OCI-M2 (cell line): Measurements from ENCODE around the gene ZCCHC14.

Experiments
- DNase-seq: peaks from one replicate; lab custom pipeline; 2025; ENCODE audit not compliant: unreplicated experiment; lab: John Stamatoyannopoulos, UW

The ZCCHC14 gene

DNA sequence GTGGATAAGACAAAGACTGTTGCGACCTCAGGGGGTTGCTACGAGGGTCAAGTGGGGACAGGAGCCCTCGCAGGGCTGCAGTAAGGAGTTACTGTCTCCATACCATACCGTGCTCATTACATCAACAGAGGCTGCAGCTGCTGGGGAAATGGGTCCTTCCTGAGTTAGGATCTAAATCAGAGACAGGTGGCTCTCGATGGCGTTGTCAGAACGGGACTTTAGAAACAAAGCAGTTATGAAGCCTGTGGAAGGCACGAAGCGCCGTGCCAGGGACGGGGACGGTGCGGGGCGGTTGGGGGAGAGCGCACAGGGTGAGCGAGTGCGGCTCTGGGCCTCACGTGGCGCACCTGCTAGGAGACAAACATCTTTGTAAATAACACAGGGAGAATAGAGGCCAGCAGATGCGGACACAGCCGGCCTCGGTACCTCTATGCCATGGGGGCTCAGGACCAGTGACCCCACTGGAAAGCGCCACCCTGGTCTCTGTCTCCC is 34.4 kb downstream of the ZCCHC14 start:
- DNase-seq: no peak

DNA sequence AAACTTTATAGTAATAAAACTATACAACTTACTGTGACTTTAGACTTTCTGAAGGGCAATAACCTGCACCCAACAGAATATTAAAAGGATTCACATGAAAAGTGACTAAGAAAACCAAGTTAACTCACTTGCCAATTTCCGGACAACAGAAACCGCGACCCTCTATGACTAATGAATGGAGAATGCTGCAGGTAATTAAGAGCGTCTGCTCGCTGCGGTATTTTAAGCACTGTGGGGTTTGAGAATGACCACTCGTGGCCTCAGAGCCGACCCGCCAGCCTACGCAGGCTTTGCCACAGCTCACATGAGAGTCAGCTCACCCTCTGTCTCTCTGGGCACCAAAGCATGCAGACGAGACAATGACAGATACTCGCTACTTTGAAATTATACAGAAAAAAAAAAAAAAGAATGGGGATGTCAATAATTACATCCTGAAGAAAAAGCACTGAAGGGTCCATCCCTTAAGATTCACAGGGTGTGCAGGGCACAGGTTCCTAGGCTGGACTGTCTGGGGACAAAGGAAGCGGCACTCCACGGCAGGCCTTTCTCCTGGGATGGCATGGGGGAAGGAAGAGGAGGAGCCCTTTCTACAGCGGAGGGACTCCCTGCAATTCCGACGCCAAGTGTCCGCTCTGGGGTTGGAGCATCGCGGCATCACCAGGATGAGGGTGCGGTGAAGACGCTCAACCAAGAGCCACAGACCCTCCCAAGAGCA is 35.0 kb downstream of the ZCCHC14 start:
- no peak for DNase-seq

DNA sequence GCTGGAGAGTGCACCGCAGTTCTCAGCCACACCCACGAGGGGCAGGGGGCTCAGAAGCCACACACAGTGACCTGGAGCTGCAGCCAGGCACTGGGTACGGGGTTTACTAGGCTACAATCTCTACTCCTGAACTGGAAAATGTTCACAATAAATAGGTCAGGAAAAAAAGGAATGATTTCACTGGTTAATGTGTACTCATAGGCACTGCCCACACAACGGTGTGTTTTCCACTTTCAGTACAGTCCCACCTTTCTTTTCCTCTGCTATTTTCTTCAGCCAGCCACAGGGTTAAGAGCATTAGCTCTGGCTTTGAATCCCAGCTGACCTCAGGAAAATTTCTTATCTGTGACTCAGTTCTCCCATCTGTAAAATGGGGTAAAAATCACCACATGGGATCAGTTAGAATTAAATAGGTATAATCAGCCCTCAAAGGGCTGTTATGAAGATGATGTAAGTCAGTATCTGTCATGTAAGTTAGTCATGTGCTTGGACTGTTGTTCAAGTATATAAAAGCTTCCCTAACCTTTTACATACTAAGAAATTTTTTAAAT is 35.7 kb downstream of the ZCCHC14 start:
- DNase-seq: no peak

DNA sequence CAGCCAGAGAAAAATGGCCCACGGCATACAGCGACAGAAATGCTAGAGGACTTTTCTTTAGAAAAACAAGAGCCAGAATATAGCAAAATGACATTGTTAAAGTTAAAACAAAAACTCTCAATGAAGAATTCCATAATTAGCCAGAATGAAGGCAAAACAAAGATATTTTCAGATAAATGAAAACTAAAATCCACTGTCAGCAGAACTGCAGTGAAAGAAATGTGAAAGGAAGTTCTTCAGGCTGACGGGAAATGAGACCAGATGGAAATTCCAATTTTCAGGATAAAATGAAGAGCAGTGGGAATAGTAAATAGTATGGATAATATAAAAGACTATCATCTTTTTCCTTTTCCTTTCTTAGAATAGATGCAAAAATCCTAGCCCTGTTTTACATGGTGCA is 38.4 kb downstream of the ZCCHC14 start:
- DNase-seq: no peak

DNA sequence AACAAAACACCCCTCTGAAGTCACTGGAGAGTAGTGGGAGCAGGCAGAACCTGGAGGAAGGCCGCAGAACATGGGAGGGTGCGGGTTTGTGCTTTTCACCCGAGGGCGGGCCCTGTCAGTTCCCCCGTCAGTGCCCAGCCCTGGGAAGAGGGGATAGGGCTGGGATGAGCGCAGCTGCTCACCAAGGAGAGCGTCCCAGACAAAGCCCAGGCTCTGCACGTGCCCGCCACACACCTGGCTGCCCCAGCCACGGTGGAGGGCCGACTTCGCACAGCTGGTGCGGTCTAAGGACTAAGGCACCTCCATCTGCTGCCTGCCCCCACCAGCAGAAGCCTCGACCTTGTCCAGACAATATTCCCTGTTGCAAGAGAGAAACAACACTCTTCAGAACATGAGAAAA is 39.5 kb downstream of the ZCCHC14 start:
- no peak for DNase-seq

DNA sequence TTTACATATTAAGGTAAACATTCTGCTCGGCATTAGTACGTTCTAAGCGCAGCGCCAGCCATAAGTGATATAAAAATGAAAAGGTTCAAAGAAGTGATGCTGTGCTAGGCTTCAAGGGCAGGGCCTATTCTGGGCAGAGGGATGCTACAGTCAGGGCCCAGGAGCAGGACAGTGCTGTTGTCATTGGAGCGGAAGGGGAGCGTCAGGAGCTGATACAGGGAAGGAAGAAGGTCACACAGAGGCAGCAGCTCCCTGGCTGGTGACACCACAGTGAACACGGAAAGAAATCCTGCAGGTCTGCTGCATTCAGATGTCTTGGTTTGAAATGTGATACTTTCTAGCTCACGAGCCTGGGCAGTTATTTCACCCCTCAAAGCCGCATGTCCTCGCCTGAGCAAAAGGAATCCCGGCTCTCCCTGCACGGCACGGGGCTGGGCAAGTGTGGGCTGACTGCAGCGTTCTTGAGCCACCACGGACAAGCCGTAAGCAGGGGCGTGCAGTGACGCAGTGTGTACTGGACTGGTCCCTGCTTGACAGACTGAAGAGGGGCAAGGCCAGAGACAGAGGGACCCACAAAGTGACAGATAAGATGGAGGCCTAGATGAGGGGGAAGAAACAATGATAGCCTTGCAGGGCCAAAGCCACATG is 41.1 kb downstream of the ZCCHC14 start:
- no peak for DNase-seq

DNA sequence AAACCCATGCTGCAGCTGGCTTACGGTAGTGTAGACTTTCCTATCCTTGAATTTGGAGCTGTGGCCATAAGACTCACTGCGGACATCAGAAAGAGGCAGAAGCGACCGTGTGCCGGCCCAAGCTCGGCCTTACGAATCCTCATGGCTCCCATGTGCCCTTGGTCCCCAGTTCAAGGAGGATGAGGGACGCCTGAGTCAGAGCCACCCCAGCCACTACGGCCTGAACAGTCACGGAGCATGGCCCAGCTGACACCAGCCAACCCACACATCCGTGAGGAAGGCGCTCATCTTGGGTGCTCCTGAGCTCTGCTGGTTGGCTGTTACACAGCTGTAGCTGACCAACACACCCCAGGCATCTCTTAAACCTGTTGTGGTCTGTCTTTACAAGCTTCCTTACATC is 44.0 kb downstream of the ZCCHC14 start:
- no peak for DNase-seq

DNA sequence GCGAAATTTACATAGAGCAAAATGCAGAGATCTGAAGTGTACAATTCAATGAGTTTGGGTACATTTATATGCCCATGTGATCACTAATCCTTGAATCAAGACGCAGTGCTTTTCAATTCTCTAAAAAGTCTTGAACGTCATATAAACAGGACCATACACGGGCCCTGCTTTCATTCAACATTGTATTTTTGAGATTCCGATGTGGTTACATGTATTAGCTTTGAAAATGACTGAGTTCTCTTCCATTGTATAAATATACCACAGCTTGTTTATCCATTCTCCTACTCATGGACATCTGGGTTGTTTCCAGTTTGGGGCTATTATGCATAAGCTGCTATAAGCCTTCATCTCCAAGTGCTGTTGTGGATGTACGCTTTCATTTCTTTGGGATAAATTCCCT is 45.5 kb downstream of the ZCCHC14 start:
- no peak for DNase-seq

DNA sequence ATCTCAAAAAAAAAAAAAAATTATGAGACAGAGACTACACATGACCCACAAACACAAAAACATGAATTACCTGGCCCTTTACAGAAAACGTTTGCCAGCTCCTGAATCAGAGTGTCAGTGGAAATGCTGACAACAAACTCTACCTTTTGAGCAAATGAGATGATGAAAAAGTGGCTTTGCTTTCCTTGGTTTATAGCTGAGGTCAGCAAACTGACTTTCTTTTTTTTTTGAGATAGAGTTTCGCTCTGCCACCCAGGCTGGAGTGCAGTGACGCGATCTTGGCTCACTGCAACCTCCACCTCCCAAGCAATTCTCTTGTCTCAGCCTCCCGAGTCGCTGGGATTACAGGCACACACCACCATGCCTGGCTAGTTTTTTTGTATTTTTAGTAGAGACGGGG is 46.3 kb downstream of the ZCCHC14 start:
- no peak for DNase-seq

DNA sequence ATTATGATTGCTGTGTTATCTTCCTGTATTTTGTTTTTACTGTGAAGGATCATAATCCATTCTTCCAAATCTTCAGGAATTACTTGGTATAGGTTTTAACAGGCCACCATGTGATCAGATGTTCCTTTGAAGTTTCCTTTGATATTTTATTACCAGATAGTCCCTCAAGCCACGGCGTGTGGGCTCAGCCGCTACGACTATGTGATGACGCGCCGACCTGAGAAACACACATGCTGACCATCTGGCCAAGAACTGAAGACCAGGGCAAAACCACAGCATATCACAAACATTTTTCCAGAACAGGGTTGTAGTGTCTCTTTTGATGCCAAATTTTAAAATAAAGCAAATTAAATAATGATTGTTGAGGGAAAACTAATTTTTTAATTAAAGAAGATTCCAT is 47.3 kb downstream of the ZCCHC14 start:
- no peak for DNase-seq

DNA sequence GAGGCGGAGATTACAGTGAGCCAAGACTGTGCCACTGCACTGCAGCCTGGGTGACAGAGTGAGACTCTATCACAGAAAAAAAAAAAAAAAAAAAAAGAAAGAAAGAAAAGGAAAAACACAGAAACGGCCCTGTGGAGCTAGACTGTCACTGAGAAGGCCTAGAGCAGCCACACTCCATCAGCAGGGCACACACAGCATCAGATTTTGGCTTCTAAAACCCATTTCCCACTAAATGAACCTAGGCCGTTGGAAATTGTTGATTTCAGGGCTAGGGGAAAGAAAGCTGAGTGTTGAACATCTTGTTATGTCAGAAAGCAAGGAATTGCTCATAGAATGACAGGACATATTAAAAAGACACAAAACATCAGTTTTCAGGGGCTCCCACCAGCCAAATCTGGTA is 48.9 kb downstream of the ZCCHC14 start:
- no peak for DNase-seq

DNA sequence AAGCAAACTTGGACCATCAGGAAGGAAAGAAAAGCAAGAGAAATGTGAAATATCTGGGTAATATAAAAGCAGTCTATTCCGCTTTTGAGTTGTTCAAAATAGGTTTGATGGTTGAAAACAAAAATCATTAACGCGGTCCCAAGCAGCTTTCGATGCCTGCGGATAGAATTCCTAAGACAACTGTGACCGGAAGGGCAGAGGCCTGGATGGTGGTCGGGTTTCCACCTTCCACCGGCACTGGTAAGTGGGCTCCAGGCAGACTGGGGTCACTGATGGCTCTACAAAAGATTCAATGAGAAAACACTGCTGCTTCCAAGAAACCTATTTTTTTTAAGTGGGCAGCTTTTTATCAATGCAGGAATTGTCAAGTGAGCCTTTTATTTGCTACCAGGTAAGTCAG is 49.8 kb downstream of the ZCCHC14 start:
- DNase-seq: no peak

DNA sequence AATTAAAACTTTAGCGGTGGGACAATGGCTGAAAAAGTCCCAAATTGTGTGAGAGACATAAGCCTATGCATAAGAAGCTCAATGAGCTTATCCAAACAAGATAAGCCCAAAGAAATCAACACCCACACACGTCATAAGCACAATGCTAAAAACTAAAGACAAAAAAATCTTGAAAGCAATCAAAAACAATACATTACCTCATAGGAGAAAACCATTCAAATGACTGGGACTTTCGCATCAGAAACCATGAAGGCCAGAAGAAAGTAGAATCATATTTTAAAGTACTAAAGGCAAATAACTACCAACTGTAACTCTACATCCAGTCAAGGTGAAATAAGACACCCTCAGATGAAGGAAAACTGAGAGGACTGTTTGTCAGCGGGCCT is 50.2 kb downstream of the ZCCHC14 start:
- DNase-seq: no peak

DNA sequence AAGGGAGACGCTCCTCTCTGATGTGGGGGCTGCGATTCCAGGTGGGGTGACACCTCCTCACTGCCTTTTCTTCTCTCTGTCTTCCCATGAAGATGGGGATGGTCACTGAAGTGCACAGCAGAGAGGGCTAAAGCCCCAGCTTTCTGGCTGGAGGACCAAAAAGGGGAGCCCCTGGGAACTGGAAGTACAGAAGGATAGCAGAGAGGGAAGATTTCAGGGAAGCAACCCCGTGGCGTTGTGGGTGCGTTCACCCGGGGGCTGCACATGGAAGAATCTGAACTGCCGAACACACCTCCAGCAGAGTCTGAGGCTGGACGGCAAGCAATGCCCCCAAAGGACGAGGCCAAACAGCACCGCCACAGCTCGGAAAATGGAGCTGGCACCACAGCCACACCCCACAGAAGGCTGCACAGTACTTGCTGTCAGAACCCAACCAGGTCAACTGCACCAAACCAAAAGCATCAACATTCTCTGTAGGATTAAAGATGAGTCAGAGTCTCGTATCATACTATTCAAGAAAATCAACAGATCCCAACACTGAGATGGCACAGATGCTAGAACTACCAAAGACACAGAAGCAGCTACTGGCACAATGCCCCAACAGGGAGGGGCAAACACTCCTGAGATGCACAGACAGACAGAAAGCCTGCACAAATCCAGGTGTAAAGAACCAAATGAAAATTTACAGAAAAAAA is 50.8 kb downstream of the ZCCHC14 start:
- no peak for DNase-seq

DNA sequence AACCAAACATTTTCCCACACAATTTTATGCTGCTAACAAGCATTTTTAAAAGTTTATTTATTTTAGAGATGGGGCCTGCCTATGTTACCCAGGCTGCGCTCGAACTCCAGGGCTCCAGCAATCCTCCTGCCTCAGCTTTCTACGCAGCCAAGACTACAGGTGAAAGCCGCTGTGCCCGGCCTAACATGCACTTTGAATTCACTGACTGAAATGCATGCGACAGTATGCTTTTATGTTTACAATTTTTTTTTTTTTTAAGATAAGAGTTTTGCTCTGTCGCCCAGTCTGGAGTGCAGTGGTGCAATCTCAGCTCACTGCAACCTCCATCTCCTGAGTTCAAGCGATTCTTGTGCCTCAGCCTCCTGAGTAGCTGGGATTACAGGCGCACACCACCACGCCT is 52.9 kb downstream of the ZCCHC14 start:
- DNase-seq: no peak

DNA sequence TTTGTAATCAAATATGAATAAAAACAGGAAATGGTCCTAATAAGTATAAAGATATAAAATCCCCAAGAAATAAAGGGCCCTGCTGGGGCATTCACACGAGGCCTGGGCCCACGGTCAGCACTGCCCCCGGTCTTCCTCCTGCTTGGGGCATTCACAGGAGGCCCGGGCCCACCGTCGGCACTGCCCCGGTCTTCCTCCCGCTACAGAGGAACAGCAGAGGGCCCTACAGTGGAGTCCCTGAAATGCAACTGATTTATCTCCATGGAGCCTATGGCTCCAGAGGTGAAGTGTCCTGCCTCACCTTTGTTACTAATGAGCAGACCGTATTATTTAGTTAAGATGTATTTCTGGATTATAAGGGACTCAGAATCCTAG is 54.2 kb downstream of the ZCCHC14 start:
- no peak for DNase-seq

DNA sequence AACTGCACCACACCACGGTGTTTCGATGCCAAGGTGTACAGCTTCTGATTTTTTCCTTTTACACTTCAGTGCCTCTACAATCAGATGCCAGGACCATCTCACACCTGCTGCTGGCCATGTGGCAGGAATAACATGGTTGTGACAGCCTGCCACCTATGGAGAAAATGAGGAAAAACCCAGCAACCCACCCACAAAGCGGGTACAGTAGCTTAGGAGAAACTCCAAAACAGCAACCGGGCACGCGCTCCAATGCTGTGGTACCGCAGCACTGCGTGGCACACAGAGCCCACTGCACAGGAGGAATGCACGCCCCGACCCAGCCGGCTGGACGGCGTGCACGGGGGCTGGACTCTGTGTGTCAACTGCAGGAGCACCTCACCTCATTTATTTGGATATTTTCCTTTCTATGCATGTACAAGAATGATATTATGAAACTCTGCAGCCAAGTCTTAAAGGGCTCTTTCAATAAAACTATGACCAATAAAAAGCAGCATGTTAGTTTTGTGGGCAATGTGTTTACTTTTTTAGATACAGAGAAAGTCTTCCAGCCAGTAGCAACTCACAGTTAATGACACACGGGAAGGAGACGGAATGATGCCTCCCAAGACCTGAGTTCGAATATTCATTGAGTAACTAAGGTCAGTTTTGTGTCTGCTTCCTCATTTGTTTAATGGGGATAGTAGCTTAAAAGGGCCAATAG is 54.8 kb downstream of the ZCCHC14 start:
- no peak for DNase-seq

DNA sequence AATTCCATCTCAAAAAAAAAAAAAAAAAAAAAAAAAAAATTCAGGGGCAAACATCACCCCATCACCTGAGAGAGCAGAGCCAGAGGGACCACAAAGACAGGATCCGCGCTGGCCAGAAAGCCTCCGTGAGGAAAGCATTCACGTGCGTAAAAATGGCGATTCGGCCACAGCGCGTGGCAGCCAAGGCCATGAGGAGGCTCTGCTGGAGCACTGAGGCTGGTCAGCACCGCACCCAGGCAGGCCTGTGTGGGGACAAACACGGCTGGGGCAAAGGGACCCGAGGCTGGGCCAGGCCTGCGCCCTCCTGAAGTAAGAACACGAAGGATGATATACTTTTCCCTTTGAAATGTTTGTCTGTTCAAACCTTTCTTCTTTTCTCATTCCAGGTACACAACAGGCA is 55.5 kb downstream of the ZCCHC14 start:
- no peak for DNase-seq

DNA sequence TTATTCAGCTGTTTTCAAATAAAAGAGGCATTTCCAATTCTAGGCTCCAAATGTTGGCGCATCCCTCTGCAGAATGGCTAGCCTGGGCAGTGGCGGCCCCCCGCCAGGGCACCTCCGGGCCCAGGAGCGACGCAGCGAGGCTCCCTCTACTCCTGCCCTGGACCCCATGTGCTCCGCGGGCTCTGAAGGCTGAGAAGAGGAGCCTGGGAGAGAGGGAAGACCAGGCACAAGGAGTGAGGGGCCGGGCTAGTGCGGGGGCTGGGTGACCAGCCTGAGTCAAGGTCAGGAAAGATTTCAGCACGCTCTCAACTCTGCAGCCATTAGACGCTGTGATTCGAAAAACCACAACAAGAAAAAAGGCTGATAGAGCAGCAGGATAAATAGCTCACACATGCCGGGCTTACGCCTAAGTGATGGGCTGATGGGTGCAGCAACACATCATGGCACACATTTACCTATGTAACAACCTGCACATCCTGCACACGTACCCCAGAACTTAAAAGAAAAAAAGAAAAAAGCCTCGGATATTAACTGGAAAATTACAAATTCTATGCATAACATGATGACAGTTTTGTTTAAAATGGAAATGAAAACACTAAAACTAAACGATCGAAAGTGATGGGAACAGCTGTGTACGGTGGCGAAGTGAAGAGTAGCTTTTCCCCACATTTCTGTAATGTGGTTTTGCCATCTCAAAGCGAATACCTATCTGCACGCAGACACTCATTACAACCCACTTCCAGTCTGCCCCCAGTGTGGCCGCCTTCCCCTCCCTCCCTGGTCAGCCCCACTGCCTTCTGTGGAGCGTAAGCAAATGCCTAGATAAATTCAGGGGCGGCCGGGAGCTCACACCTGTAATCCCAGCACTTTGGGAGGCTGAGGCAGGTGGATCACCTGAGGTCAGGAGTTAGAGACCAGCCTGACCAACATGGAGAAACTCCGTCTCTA is 56.3 kb downstream of the ZCCHC14 start:
- no peak for DNase-seq
